HG03565 (cell line): ENCODE data around the gene CSTB.

Source experiments
- ATAC-seq: cut with Tn5 transposase; IDR thresholded peaks from one replicate; pipeline ENCODE4 v1.9.1; 2021; ENCODE audit warnings: mild to moderate bottlenecking, moderate library complexity; ENCODE audit not compliant: unreplicated experiment

CSTB gene

GRCh38 chr21:43769325-43769958 is 6.7 kb downstream of the CSTB start:
- ATAC-seq = no peak

- ATAC-seq = no peak
Observed at GRCh38 chr21:43768868-43769167, 7.3 kb downstream of the CSTB start.

- no peak for ATAC-seq
Observed at GRCh38 chr21:43767984-43768867, 7.9 kb downstream of the CSTB start.

- ATAC-seq = no peak
Observed at GRCh38 chr21:43767498-43767983, 8.6 kb downstream of the CSTB start.

- ATAC-seq = no peak
Observed at GRCh38 chr21:43766734-43767497, 9.2 kb downstream of the CSTB start.

- ATAC-seq = no peak
Observed at GRCh38 chr21:43764576-43765495, 11.3 kb downstream of the CSTB start.

- ATAC-seq = no peak
Observed at GRCh38 chr21:43763901-43764523, 12.1 kb downstream of the CSTB start.

GRCh38 chr21:43762303-43763128 is 13.6 kb downstream of the CSTB start:
- no peak for ATAC-seq

GRCh38 chr21:43761886-43762285 is 14.2 kb downstream of the CSTB start:
- ATAC-seq = no peak

GRCh38 chr21:43760391-43760958 is 15.6 kb downstream of the CSTB start:
- ATAC-seq = no peak

- ATAC-seq = no peak
Observed at GRCh38 chr21:43759651-43760050, 16.5 kb downstream of the CSTB start.

- ATAC-seq = no peak
Observed at GRCh38 chr21:43758811-43759210, 17.3 kb downstream of the CSTB start.

GRCh38 chr21:43758111-43758641 is 17.9 kb downstream of the CSTB start:
- ATAC-seq = no peak

GRCh38 chr21:43757601-43758000 is 18.5 kb downstream of the CSTB start:
- no peak for ATAC-seq

- no peak for ATAC-seq
Observed at GRCh38 chr21:43755820-43756594, 20.1 kb downstream of the CSTB start.

GRCh38 chr21:43754948-43755781 is 20.9 kb downstream of the CSTB start:
- ATAC-seq = no peak

- no peak for ATAC-seq
Observed at GRCh38 chr21:43753439-43753799, 22.7 kb downstream of the CSTB start.
